Kasumi-1 (cell line): Measurements from ENCODE around the gene MEF2C.
A peak's percentile ranks its signal among the peaks of the same experiment; 100 is the strongest.

Experiments used
- DNase-seq, 2 experiments: peaks; one replicate each; lab custom pipeline; 2025; lab: John Stamatoyannopoulos, UW

Gene MEF2C

GRCh38 chr5:88758591-88758990 is 124.4 kb downstream of the MEF2C start:
- no peak for DNase-seq

GRCh38 chr5:88758184-88758583 is 124.8 kb downstream of the MEF2C start:
- DNase-seq, result no peak

DNA sequence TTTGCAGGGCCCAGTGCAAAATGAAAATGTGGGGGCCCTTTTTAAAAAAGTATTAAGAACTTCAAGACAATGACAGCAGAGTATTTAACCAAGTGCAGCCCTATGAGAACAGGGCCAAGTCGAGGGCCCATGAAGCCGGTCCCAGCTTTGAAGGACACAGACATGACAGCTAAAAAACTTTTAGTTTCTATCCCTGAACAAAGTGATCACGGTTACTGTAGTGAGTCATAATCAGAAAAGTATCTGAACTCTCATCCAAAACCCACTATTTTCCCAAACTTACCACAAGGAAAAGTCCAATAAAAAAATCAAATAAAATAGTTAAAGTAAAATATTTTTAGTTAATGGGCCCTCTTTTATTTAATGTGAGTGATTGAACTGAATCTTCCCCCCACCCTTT is 126.0 kb downstream of the MEF2C start:
- no peak for DNase-seq

DNA sequence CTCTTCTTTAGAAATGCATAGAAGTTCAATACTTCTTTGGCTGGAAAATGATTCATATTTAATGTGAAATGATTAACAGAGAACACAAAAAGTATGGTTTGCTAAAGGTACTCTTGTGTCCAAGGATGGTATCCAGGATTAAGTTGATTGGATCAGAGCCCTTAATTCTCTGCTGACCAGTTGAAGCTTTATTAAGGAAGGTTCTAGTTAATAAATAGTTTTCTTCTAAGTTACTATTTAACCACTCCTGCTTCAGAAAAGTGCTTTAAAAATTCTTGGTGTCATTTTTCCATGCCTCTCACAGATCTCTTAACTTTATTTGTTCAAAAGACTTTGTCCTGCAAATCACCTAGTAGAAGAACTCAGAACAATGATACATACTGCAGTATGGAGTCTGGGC is 134.3 kb downstream of the MEF2C start:
- no peak for DNase-seq

GRCh38 chr5:88746438-88746882 is 136.5 kb downstream of the MEF2C start:
- no peak for DNase-seq

DNA sequence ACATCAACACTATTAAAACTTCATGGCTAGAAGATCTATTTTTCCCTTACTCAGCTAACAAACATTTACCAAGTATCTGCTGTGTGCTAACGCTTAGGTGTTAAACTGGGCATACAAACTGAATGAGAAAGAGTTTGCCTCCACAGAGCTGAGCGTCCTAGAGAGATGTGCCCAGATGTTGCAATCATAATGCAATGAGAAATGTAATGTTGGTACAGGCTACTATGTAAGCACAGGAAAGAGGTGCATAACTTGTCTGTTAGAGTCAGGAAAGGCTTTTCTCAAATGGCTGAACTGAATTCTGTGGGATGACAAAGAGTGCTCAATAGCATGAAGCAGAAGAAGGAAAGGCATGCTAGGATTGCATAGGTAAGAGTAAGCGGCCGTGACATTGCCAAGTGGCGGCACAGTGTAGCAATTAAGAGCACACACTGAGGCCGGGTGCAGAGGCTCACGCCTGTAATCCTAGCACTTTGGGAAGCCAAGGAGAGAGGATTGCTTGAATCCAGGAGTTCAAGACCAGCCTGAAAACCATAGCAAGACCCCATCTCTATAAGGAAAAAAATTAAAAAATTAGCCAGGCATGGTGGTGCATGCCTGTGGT is 137.8 kb downstream of the MEF2C start:
- no peak for DNase-seq

DNA sequence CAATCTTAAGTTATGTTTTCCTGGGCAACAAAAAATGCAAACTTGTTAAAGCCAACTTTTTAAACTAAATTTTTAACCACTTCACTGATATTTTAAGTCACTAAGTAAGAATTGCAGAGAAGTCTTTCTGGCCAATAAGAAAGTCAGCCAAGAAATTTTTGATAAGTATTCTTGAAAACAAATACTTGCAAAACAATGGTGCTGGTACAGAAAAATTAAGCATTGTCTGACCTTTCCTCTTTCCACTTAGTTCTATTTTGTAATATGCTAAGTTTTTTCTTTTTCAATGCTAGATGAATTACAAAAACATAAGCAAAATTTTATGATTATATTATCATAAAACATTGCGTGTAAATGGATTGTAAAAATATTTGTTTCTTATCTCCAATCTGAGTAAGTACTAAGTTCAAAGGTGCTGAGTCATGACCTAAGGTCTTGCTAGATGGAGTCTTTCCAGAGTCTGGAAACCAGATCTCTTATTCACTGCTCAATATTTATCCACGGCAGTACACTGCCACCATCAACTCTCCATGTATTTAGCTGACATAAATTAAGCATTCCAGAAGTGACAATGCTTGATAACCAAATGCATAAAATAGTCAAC is 139.7 kb downstream of the MEF2C start:
- DNase-seq, result no peak

GRCh38 chr5:88741964-88742363 is 141.0 kb downstream of the MEF2C start:
- no peak for DNase-seq

- DNase-seq, result no peak
These were observed 142.3 kb downstream of the MEF2C start for GRCh38 chr5:88740604-88741185.

DNA sequence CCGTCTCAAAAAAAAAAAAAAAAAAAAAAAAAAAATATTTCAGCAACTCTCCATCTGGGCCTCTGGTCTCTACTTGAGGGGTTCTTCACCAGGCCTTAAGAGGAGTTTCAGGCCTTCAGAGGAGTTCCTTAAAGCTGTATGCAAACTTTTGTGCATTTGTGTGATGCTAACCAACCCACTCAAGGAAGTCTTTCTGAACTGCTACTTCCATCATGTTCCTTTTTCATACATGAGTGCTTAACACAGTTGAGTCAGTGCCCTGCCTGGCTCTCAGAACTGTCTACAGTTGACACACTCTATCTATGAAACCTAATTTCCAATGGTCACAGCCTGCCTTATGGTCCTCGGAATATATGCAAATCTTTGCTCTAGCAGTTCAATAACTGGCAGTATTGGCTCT is 146.5 kb downstream of the MEF2C start:
- peak in 1 of 2 experiments; percentile 11 for DNase-seq

DNA sequence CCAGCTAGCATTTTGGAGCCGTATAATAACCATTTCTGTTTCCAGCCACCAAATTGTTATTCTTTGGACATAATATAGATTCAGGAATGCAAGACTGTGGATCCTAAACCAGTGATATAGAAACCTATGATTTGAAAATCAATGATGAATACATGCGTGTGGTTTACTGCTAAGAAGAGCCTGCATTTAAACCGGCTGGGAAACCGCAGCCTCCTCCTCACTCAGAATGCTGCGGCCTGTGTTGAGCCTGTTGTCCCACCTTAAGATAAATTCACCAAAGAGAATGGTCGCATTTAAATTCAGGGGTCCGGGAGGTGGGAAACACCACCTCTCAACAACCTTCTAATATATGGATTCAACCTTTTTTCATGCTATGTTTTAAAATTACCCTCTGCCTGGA is 148.0 kb downstream of the MEF2C start:
- DNase-seq, result no peak

DNA sequence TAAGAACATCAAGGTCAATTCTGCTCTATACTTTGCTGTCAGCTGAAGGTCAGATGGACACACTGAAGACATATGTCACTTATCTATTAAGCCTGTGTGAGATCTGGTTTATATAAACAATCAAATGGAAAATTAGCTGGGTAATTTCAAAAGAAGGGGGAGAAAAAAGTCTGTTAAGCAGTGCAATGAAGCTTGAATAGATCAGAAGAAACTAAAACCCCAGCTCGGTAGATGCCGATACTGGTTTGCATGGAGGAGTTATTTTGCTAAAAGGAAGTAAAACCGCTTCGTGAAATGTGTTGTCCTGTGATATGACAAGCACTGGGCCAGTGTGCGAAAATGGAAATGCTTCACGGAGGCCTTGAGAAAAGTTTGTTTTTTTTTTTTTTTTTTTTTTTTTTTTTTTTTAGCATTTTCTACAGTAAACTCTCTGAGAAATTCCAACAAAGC is 148.8 kb downstream of the MEF2C start:
- peak; percentile 70 to 75 for DNase-seq

DNA sequence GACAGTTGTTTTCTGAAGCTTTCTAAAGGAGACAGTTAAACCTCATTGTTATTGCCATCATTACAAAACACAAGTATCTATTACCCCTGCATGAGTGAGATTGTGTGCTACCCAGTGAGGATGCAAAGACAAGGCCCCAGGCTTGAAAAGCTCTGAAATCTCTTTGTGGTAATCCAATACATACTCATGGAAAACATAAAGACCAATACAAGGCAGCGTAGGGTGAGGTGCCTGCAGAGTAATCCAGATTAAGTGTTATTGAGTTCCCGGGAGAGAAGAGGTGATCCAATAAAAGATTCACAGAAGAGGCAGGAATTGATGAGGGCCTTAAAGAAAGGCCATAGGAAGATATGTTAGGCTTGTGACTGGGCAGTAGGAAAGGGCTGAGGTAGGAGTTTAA is 150.1 kb downstream of the MEF2C start:
- no peak for DNase-seq

DNA sequence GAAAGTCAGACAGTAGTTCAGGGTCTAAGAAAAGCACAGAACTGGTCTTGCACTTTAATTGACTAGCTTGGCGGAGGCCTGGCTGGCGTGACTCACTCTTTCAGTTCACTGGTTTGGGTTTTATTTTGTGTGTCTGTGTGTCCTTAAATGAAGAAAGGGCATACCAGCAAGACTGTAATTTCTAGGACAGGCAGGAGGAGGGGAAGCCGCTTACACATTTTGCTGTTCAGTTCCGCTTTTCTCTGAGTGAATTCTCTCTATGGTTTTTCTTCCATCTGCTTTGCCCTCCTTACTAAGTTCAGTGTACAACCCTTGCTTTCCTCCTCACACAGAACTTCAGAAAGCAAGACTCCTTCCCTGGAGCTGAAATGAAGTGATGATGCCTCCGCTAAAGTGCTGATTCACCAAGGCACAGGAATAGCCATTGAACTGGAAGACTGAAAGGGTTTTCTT is 150.8 kb downstream of the MEF2C start:
- DNase-seq, result peak; percentile 98

DNA sequence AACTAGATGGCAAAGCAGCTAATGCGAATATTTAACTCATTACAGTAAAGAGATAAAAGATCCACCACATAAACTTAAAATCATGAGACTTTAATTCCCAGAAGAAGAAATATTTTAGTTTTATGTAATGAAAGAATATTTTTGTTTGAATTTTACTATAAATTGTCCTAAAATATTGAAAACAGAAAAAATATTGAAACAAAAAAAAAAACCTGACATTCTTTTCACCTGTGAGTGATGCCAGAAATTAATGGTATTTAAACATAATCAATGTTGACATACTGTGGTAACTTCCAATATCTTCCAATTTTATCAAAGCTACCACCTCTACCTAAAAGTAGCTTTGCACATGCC is 153.2 kb downstream of the MEF2C start:
- DNase-seq, result no peak

DNA sequence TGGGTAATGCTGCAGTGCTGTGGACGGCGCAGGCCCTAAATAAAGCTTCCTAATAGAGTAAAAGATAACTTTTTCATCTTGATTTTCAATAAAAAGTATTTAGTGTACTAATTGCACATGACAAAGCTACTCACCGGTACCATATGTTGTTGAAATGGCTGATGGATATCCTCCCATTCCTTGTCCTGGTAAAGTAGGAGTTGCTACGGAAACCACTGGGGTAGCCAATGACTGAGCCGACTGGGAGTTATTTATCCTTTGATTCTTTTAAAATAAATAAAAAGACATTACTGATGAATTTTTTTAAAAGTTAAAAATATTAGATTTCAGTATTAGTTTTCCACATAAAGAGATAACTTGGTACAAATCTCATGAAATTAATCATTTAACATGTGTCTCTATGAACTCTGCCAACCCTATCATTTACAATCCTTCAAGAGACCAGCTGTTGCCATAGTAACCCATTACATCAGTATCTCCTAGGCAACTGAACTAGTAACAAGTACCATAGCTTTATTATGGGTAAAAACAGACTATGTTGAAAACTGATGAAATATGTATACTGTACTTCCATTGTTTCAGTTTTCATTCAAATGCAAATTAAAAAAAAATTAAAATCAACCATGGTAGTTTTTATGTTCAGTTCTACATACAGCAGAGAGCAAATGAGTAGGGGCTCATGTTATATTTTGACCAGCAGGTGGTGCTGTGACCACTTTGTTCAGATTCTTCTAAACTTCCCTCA is 153.7 kb downstream of the MEF2C start:
- peak; percentile 81 to 83 for DNase-seq

- DNase-seq, result peak; percentile 35 to 62
These were observed 155.2 kb downstream of the MEF2C start for GRCh38 chr5:88727705-88728313.

DNA sequence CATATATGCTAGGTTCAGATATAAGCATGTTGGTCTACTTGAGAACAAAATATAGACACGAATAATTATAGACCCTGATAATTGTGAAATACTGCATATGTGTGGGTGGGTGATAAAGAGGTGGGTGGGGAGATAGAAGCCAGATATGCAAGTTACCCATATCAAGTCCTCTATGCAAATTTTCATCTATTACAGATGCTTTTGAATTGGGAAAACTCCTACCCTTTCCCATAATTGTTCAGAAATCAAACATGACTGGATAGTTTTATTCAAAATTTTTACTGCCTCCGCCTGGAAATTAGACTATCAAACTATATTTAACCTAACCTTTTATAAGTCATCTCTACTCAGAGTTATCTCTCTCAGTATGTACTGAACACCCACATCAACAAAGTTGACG is 157.5 kb downstream of the MEF2C start:
- no peak for DNase-seq

DNA sequence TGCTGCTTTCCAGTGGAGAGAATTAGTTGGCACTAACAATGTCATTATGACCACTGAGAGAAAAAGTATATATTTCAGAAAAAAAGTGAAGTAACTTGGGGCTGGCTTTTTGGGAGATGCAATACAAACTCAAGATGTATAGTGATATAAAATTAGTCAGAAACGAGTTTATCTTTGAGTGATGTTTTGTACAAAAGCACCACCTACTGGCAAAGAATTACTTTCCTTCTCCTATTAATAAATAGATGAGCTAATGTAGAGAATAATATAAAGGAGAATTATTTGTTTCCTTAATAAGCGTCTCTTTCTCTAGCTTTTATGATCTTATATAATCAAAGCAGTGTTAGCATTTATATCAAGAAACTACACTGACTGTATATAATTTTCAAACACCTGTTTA is 158.8 kb downstream of the MEF2C start:
- DNase-seq, result peak; percentile 18 to 24

DNA sequence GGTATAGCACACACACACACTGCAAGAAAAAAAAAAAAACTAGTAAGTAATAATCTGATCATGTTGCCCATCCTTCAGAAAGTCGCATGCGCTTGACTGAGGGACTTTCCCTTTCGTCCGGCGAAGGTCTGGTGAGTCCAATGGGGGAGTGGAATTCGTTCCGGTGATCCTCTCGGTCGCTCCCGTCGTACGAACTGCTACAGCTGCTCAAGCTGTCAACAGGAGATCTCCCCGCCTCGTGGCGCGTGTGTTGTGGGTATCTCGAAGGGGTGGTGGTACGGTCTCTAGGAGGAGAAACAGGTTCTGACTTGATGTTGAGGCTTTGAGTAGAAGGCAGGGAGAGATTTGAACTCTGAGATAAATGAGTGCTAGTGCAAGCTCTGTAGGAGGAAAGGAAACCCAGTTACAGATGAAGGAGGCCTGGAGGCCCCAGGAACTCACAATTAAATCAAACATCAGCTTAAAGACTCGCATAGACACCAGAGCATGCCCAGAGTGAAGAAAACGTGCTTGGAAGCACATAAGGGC is 160.4 kb downstream of the MEF2C start:
- no peak for DNase-seq

- no peak for DNase-seq
These were observed 163.6 kb downstream of the MEF2C start for GRCh38 chr5:88719434-88719833.

DNA sequence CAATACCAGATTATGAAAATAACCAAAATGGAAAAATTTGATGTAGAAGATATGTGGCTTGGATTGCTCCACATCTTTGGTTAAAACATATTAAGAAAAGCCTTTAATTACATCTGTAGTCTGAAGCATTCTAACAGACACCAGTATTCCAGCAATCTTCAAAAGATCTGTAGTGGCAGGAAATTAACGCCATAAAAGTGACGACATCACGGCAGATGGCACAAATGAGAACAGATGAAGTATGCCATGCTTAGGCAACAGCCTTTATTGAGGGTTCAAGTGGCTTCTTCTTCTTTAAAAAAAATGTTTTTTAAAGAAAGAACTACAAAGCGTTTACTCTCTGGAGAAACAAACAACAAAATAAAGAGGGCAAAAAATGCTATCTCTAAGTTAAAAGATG is 164.2 kb downstream of the MEF2C start:
- no peak for DNase-seq
